Measurements from ENCODE around the gene RBM47.

RBM47 gene

DNA sequence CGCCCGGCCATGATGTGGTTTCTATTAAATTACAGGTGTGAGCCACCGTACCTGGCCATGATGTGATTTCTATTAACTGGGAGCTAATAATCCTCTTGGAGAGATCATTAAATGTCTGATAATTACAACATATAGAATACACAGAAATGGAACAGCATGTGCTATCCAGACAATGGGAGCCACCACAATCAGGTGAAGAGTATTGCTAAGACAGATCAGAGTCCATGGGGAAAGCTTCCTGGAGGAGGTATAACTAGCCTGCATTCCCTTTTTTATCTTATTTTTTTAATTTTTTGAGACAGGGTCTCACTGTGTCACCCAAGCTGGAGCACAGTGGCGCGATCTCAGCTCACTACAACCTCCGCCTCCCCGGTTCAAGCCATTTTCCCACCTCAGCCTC, 147.7 kb downstream of the RBM47 start:
- no peak for DNase-seq (ENCODE audit: low spot score)
- in situ Hi-C loops (cut with MboI; ENCODE audit: low pct_unique_long_range_greater_than_20kb, low sequenced_read_pairs, unreplicated experiment) = no loop called here
- TF ChIP-seq CTCF (IDR thresholded peaks at IDR 0.05; ENCODE audit: extremely low read depth, insufficient read depth, missing control alignments) = no peak

DNA sequence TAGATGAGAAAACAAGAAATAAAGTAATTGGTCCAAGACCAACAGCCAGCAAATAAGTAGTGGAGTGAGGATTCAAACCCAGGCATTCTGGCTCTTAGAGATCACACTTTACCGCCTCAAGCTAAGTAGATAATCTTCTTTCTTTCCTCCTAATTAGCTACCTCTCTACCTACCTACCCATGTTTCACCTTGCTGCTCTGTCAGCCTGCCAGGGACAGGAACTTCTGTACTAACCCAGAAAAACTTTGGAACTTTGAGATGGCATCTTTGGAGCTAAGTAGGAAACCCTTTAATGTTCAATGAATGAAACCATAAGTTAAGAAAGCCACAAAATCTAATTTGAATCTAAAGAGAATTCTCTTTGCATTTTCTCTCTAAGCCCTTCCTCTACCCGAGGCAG, 149.4 kb downstream of the RBM47 start:
- in situ Hi-C loops (cut with MboI; ENCODE audit: low pct_unique_long_range_greater_than_20kb, low sequenced_read_pairs, unreplicated experiment) = no loop called here
- no peak for DNase-seq (ENCODE audit: low spot score)
- no peak for TF ChIP-seq CTCF (IDR thresholded peaks at IDR 0.05; ENCODE audit: extremely low read depth, insufficient read depth, missing control alignments)

DNA sequence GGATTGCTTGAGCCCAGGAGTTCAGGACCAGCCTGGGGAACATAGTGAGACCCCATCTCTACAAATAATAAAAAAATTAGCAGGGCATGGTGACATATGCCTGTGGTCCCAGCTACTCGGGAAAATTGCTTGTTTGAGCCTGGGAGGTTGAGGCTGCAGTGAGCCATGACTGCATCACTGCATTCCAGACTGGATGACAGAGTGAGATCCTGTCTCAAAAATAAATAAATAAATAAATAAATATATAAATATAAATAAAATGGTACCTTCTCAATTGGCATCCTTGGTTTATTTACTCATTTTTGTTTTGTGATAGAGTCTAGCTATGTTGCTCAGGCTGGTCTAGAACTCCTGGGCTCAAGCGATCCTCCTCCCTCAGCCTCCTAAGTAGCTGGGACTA, 150.3 kb downstream of the RBM47 start:
- DNase-seq (ENCODE audit: low spot score) = no peak
- in situ Hi-C loops (cut with MboI; ENCODE audit: low pct_unique_long_range_greater_than_20kb, low sequenced_read_pairs, unreplicated experiment) = no loop called here
- no peak for TF ChIP-seq CTCF (IDR thresholded peaks at IDR 0.05; ENCODE audit: extremely low read depth, insufficient read depth, missing control alignments)

DNA sequence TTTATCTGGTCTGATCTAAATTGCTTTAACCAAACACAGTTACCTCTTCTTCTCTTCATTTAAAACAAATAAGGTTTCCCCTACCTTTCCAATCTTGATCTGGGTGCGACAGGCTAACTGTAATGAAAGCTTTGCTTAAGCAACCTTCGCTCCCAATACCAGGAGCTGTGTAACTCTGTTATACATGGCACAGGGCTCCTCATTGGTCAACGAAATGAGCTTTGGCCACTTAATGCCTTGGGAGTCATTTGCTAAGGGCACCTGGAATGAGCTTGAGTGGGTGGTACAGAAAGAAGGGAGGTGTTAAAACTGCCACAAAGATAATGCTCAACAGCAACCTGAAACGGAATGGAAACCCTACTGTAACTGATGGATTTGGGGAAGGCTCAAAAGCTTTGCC, 154.1 kb downstream of the RBM47 start:
- in situ Hi-C loops (cut with MboI; ENCODE audit: low pct_unique_long_range_greater_than_20kb, low sequenced_read_pairs, unreplicated experiment) = no loop called here
- no peak for DNase-seq (ENCODE audit: low spot score)
- no peak for TF ChIP-seq CTCF (IDR thresholded peaks at IDR 0.05; ENCODE audit: extremely low read depth, insufficient read depth, missing control alignments)

DNA sequence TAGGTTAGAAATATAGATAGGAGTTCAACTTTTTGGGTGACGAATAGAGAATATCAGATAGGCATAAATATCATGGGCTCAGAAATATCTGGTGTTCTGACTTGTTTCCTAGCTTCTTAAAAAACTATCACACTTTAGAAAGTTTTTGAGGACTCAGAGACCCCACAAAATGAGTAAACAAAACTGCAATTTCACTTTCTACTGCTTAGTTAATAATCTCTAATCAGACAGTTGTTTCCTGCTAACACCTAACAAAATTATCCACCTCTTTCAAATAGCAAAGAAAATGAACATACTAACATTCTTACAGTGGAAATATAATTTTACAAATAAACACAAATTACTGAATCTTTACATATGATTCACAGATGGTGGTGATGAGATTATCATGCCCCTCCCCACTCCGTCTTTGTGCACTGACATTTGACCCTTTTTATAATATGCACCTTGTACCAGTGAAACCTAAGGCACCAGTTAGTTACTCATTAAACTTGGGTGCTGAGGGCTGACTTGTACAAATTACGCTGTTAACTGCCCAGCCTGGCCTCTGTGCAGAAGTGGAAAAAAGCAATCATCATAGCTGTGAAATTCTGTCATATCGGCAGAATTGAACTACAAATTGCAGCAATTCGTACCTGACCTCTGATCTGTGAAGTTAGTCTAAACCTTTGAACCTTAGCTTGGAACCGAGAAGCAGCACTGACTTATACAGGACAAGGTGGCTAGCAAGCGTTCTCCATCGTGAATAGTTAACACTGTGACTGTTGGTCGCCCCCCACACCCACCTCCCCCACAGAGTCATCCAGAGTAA, 155.9 kb downstream of the RBM47 start:
- DNase-seq (ENCODE audit: low spot score) = no peak

GRCh38 chr4:40471923-40472322, 157.7 kb downstream of the RBM47 start:
- no peak for DNase-seq (ENCODE audit: low spot score)
- in situ Hi-C loops (cut with MboI; ENCODE audit: low pct_unique_long_range_greater_than_20kb, low sequenced_read_pairs, unreplicated experiment) = no loop called here
- no peak for TF ChIP-seq CTCF (IDR thresholded peaks at IDR 0.05; ENCODE audit: extremely low read depth, insufficient read depth, missing control alignments)

More for the DNA sequence above, 155.9 kb downstream of the RBM47 start:
- TF ChIP-seq CTCF (IDR thresholded peaks at IDR 0.05; ENCODE audit: extremely low read depth, insufficient read depth, missing control alignments) = no peak
- in situ Hi-C loops (cut with MboI; ENCODE audit: low pct_unique_long_range_greater_than_20kb, low sequenced_read_pairs, unreplicated experiment) = no loop called here

All from GM13977 (cell line).